Stomach (tissue), 9 donors: ENCODE measurements around the gene RICTOR. TPM values are rescaled to one million over a fixed set of nuclear protein-coding genes. Genes with fewer than 3 reads are reported as not detected.

ENCODE experiments used
- DNase-seq, 2 donors: peaks; one replicate each; pipeline versions ENCODE4 v3.0.0 to v3.0.0-alpha.2; 2013 to 2019
- H3K27ac ChIP-seq, 5 donors: fragments of 200-600 bp in 4 of 5; sonication (generic) in 4 of 5; one replicate each; pipeline ENCODE4 v1.5.1; 2013 to 2019; ENCODE audit warnings: mild to moderate bottlenecking in 1 of 5, moderate library complexity in 1 of 5
- H3K27me3 ChIP-seq, 3 donors: fragments of 200-600 bp; sonication (generic); one replicate each; pipeline ENCODE4 v1.5.1; 2017 to 2019; ENCODE audit warnings: mixed run types in 1 of 3
- H3K36me3 ChIP-seq, 4 donors: fragments of 200-600 bp; sonication (generic); 1 replicate in 3 of 4; 2 replicates in 1 of 4; pipeline ENCODE4 v1.5.1; 2016 to 2019
- H3K4me1 ChIP-seq, 4 donors: fragments of 200-600 bp; sonication (generic); one replicate each; pipeline ENCODE4 v1.5.1; 2016 to 2019
- H3K4me3 ChIP-seq, 4 donors: fragments of 200-600 bp; sonication (generic) in 3 of 4; one replicate each; pipeline ENCODE4 v1.5.1; 2016 to 2019; ENCODE audit warnings: mild to moderate bottlenecking in 1 of 4
- H3K9me3 ChIP-seq, 4 donors: fragments of 200-600 bp; sonication (generic); one replicate each; pipeline ENCODE4 v1.5.1; 2016 to 2019
- EP300 ChIP-seq: sonication (generic); formaldehyde crosslinking; IDR thresholded peaks from one replicate; pipeline ENCODE4 v1.6.1; 2017; ENCODE audit warnings: antibody characterized with exemption
- POLR2A ChIP-seq, 4 donors: fragments of 450-650 bp; IDR thresholded peaks; one replicate each; pipeline ENCODE4 v1.6.1; 2016; ENCODE audit warnings: antibody characterized with exemption in 4 of 4, control low read depth in 2 of 4, mild to moderate bottlenecking in 1 of 4, moderate library complexity in 1 of 4
- POLR2AphosphoS5 ChIP-seq, 3 donors: sonication (generic); formaldehyde crosslinking; IDR thresholded peaks; one replicate each; pipeline ENCODE4 v1.6.1; 2016; ENCODE audit warnings: antibody characterized with exemption in 3 of 3
- WGBS, 5 donors: extraction: QIAGEN DNeasy Blood & Tissue Kit in 3 of 5; methylation state at CpG; one replicate each; pipeline versions ENCODE4 v1.1.5 to v1.1.7; 2013 to 2018; 5-methylcytosine and 5-hydroxymethylcytosine counted together
- intact Hi-C: fragments of 100-400 bp; cut with DNase I; formaldehyde crosslinking; loops from one replicate; pipeline ENCODE4 v1.15.1; 2023; ENCODE audit warnings: low total_unique reads
- polyA plus RNA-seq, 3 donors: library from polyadenylated mRNA; stranded (reverse); fragments of 200-250 nt; gene quantifications; one replicate each; pipeline ENCODE4 v1.2.3, GENCODE V29; 2013
- total RNA-seq, 5 donors: library from RNA; depleted of rRNA; stranded (reverse); fragments of >200 nt; gene quantifications; one replicate each; pipeline versions ENCODE4 v1.1.0 to v1.2.3, GENCODE V29; 2014 to 2016
- TF ChIP-seq, protein P1 (sequence below), 7 experiments: fragments of 450-650 bp in 4 of 7; fragments of 200-600 bp in 3 of 7; sonication (generic) in 3 of 7; IDR thresholded peaks; one replicate each; pipeline ENCODE4 v1.5.1; 2016 to 2019; ENCODE audit warnings: antibody characterized with exemption in 7 of 7, control low read depth in 2 of 7, mild to moderate bottlenecking in 1 of 7
- donor health status: healthy with polysubstance abuse.
- donor health status: Bipolar disorder and iron deficiency.
- donor health status: healthy.

The RICTOR gene
- total and polyA plus RNA-seq, 8 donors = 2.3 to 125 (median 23.8) TPM

DNA sequence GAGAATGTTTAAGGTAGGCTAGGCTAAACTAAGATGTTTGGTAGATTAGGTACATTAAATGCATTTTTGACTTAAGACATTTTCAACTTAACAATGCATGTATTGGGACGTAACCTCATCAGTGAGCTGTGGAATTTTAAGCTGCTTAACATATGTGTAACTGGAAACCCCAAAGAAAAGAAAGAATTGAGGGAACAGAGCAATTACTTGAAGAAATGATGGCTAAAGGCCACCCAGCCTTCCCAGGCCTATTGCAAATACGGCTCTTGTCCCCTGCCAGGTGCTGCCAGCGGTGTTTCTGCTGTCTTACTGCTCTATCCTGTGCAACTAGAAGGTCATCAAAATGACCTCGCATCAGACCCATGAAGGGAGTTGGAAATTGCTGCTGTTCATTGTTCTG, 52.0 kb downstream of the RICTOR start:
- no peak for DNase-seq
- H3K4me3 ChIP-seq = no peak overlapping the region

GRCh38 chr5:39021413-39021812, 52.8 kb downstream of the RICTOR start:
- TF ChIP-seq EP300 (no peak), POLR2A (IDR thresholded peaks at IDR 0.05) (no peak), POLR2AphosphoS5 (IDR thresholded peaks at IDR 0.05) (no peak)
- TF ChIP-seq, protein P1, sequence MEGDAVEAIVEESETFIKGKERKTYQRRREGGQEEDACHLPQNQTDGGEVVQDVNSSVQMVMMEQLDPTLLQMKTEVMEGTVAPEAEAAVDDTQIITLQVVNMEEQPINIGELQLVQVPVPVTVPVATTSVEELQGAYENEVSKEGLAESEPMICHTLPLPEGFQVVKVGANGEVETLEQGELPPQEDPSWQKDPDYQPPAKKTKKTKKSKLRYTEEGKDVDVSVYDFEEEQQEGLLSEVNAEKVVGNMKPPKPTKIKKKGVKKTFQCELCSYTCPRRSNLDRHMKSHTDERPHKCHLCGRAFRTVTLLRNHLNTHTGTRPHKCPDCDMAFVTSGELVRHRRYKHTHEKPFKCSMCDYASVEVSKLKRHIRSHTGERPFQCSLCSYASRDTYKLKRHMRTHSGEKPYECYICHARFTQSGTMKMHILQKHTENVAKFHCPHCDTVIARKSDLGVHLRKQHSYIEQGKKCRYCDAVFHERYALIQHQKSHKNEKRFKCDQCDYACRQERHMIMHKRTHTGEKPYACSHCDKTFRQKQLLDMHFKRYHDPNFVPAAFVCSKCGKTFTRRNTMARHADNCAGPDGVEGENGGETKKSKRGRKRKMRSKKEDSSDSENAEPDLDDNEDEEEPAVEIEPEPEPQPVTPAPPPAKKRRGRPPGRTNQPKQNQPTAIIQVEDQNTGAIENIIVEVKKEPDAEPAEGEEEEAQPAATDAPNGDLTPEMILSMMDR (IDR thresholded peaks at IDR 0.05) = no peak
- 56 to 82% (median 72%) methylated on average over 1 of the region's 1 CpG for WGBS, 5 donors
- peaks cover 0 to 35% (median 8%) of the 10 kb centered on the region in 4 donors for H3K4me1 ChIP-seq

More for the DNA sequence above, 52.0 kb downstream of the RICTOR start:
- H3K9me3 ChIP-seq = no peaks in the 10 kb centered on the region
- TF ChIP-seq, protein P1 (IDR thresholded peaks at IDR 0.05) = no peak
- TF ChIP-seq POLR2AphosphoS5 (IDR thresholded peaks at IDR 0.05) (no peak), EP300 (no peak), POLR2A (IDR thresholded peaks at IDR 0.05) (no peak)
- intact Hi-C loops = no loop called here
- H3K27ac ChIP-seq = no peak overlapping the region
- no peaks in the 10 kb centered on the region for H3K27me3 ChIP-seq
- WGBS, 5 donors = 92 to 99% (median 94%) methylated on average over 4 of the region's 4 CpGs
- H3K36me3 ChIP-seq = peaks cover 6 to 35% (median 28%) of the 10 kb centered on the region in 4 donors
- H3K4me1 ChIP-seq = peaks cover 0 to 27% (median 5%) of the 10 kb centered on the region in 4 donors

GRCh38 chr5:39020458-39020857, 53.7 kb downstream of the RICTOR start:
- peaks cover 6 to 30% (median 26%) of the 10 kb centered on the region in 4 donors for H3K36me3 ChIP-seq
- H3K4me3 ChIP-seq = no peak overlapping the region
- 89 to 94% (median 92%) methylated on average over 3 of the region's 3 CpGs for WGBS, 5 donors
- H3K4me1 ChIP-seq = peaks cover 0 to 44% (median 17%) of the 10 kb centered on the region in 4 donors
- H3K27ac ChIP-seq = no peak overlapping the region
- no peaks in the 10 kb centered on the region for H3K27me3 ChIP-seq
- H3K9me3 ChIP-seq = no peaks in the 10 kb centered on the region
- DNase-seq = no peak
- intact Hi-C loops = no loop called here
- TF ChIP-seq POLR2AphosphoS5 (IDR thresholded peaks at IDR 0.05) (no peak), POLR2A (IDR thresholded peaks at IDR 0.05) (no peak), EP300 (no peak)
- TF ChIP-seq, protein P1 (IDR thresholded peaks at IDR 0.05) = no peak

More at GRCh38 chr5:39021413-39021812, 52.8 kb downstream of the RICTOR start:
- no peak overlapping the region for H3K4me3 ChIP-seq
- no peaks in the 10 kb centered on the region for H3K27me3 ChIP-seq
- no peak for DNase-seq
- intact Hi-C loops = no loop called here
- H3K27ac ChIP-seq = no peak overlapping the region
- peaks cover 6 to 32% (median 28%) of the 10 kb centered on the region in 4 donors for H3K36me3 ChIP-seq
- no peaks in the 10 kb centered on the region for H3K9me3 ChIP-seq

DNA sequence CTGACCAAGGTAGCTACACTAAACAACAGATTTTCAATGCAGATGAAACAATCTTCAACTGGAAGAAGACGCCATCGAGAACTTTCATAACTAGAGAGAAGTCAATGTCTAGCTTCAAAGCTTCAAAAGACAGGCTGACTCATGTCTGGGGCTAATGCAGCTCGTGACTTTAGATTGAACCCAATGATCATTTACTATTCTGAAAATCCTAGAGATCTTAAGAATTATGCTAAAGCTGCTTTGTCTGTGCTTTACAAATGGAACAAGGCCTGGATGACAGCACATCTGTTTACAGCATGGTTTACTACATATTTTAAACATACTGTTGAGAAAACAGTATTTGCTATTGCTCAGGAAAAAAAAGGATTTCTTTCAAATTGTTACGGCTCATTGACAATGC, 54.9 kb downstream of the RICTOR start:
- Histone ChIP-seq H3K27ac (no peak overlapping the region), H3K9me3 (no peaks in the 10 kb centered on the region), H3K4me3 (no peak overlapping the region), H3K27me3 (no peaks in the 10 kb centered on the region), H3K36me3 (peaks cover 6 to 30% (median 26%) of the 10 kb centered on the region in 4 donors), H3K4me1 (peaks cover 0 to 41% (median 25%) of the 10 kb centered on the region in 4 donors)
- no peak for TF ChIP-seq POLR2AphosphoS5 (IDR thresholded peaks at IDR 0.05)
- no peak for TF ChIP-seq POLR2A (IDR thresholded peaks at IDR 0.05)
- no peak for TF ChIP-seq EP300
- TF ChIP-seq, protein P1 (IDR thresholded peaks at IDR 0.05) = no peak
- 79 to 90% (median 85%) methylated on average over 4 of the region's 4 CpGs for WGBS, 5 donors
- intact Hi-C loops = loop anchor here (10.0 kb wide), 1 partner anchor 46 kb away; no protein-coding TSS in a partner anchor
- no peak for DNase-seq
